Measurements from ENCODE around the gene FAM228B.
"Not testable (repeated sequence)": the region's sequence is repeated elsewhere in the genome, so short reads cannot be mapped to it uniquely, and the experiment has no call there.

GRCh38 chr2:24093270-24093669, 30.0 kb upstream of the FAM228B start:
- TF ChIP-seq POLR2A, CTCF, EP300 (IDR thresholded peaks at IDR 0.05): not testable (repeated sequence)
